A549 (cell line): Measurements from ENCODE around the gene CACNA1F.

Experiments
- EP300 ChIP-seq, 2 experiments: fragments of >200 bp; sonication (Bioruptor Twin); formaldehyde crosslinking; IDR thresholded peaks; 2 replicates in 1 of 2; 3 replicates in 1 of 2; pipeline ENCODE4 v1.6.1; 2016 to 2017
- KDM5A ChIP-seq: fragments of 200-600 bp; sonication (generic); IDR thresholded peaks from 2 replicates; pipeline ENCODE4 v1.6.1; 2016; ENCODE audit warnings: antibody characterized with exemption, mild to moderate bottlenecking
- NPAS2 ChIP-seq: fragments of 250-450 bp; sonication (Bioruptor Pico); IDR thresholded peaks from 2 replicates; pipeline ENCODE4 v1.8.0; 2022; ENCODE audit warnings: mild to moderate bottlenecking, moderate library complexity, borderline replicate concordance
- POLR2A ChIP-seq: IDR thresholded peaks from 2 replicates; pipeline ENCODE4 v1.6.1; 2012; ENCODE audit warnings: mild to moderate bottlenecking, low read length
- TF ChIP-seq, protein P1 (sequence below): fragments of >200 bp; sonication (Bioruptor Twin); formaldehyde crosslinking; IDR thresholded peaks from 3 replicates; pipeline ENCODE4 v1.5.1; 2016
- TF ChIP-seq, protein P2 (sequence below): fragments of 250-450 bp; sonication (Bioruptor Pico); IDR thresholded peaks from 2 replicates; pipeline ENCODE4 v1.5.0; 2021; ENCODE audit warnings: mild to moderate bottlenecking, moderate library complexity, borderline replicate concordance

DNA sequence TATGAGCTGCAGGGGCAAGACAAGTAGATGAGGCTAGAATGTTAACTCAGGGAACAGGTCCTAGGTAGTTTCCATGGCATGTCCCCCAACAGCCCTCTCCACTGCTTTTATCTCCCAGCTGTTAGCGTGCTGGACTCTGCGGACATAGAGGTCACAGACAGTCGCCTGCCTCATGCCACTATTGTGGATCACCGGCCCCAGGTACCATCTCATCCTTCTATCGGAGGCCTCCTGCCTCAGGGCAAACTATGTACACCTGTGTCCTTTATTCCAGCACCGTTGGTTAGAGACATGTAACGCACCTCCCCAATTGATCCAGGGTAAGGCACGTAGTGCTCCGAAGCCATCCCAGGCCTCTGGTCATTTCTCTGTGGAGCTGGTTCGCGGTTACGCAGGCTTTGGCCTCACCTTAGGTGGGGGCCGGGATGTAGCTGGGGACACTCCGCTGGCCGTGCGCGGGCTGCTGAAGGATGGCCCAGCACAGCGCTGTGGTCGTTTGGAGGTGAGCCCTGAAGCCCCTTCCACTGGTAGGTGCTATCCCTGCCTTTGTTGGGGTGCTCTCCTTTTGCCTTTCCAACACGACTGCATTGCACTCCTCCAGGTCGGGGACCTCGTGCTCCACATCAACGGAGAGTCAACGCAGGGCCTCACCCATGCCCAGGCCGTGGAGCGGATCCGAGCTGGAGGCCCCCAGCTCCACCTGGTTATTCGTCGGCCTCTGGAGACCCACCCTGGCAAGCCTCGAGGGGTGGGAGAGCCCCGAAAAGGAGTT lies 68.4 kb downstream of the CACNA1F start:
- TF ChIP-seq, protein P1, sequence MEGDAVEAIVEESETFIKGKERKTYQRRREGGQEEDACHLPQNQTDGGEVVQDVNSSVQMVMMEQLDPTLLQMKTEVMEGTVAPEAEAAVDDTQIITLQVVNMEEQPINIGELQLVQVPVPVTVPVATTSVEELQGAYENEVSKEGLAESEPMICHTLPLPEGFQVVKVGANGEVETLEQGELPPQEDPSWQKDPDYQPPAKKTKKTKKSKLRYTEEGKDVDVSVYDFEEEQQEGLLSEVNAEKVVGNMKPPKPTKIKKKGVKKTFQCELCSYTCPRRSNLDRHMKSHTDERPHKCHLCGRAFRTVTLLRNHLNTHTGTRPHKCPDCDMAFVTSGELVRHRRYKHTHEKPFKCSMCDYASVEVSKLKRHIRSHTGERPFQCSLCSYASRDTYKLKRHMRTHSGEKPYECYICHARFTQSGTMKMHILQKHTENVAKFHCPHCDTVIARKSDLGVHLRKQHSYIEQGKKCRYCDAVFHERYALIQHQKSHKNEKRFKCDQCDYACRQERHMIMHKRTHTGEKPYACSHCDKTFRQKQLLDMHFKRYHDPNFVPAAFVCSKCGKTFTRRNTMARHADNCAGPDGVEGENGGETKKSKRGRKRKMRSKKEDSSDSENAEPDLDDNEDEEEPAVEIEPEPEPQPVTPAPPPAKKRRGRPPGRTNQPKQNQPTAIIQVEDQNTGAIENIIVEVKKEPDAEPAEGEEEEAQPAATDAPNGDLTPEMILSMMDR, result no peak
- TF ChIP-seq POLR2A, result no peak
- TF ChIP-seq, protein P2, sequence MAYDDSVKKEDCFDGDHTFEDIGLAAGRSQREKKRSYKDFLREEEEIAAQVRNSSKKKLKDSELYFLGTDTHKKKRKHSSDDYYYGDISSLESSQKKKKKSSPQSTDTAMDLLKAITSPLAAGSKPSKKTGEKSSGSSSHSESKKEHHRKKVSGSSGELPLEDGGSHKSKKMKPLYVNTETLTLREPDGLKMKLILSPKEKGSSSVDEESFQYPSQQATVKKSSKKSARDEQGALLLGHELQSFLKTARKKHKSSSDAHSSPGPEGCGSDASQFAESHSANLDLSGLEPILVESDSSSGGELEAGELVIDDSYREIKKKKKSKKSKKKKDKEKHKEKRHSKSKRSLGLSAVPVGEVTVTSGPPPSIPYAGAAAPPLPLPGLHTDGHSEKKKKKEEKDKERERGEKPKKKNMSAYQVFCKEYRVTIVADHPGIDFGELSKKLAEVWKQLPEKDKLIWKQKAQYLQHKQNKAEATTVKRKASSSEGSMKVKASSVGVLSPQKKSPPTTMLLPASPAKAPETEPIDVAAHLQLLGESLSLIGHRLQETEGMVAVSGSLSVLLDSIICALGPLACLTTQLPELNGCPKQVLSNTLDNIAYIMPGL, result no peak
- TF ChIP-seq KDM5A, result no peak
- TF ChIP-seq EP300 (IDR thresholded peaks at IDR 0.05), result no peak
- no peak for TF ChIP-seq NPAS2 (CRISPR knock-in tag)
